Activated CD4-positive, alpha-beta T cell treated with anti-CD3 and anti-CD28 coated beads, Interleukin-2, amount 10 ng/mL, durations not matched to agents 24 days and 14 days (primary cell): Measurements from ENCODE around the gene SPINT2. TPM values are rescaled to one million over a fixed set of nuclear protein-coding genes. Genes with fewer than 3 reads are reported as not detected.
"Not testable (repeated sequence)": the region's sequence is repeated elsewhere in the genome, so short reads cannot be mapped to it uniquely, and the experiment has no call there.

Experiments used
- DNase-seq: peaks from one replicate; pipeline ENCODE4 v3.0.0; 2022
- H3K27ac Mint-ChIP-seq: one replicate; pipeline ENCODE4 v1.8.0; 2022; ENCODE audit warnings: mild to moderate bottlenecking, mixed read lengths
- H3K27me3 Mint-ChIP-seq: one replicate; pipeline ENCODE4 v1.8.0; 2022; ENCODE audit warnings: mixed read lengths
- H3K36me3 Mint-ChIP-seq: one replicate; pipeline ENCODE4 v1.8.0; 2022; ENCODE audit warnings: low read depth, mild to moderate bottlenecking, mixed read lengths
- H3K4me1 Mint-ChIP-seq: one replicate; pipeline ENCODE4 v1.8.0; 2021; ENCODE audit warnings: mixed read lengths
- H3K4me3 Mint-ChIP-seq: one replicate; pipeline ENCODE4 v1.8.0; 2022; ENCODE audit warnings: mild to moderate bottlenecking, moderate library complexity, mixed read lengths
- H3K9me3 Mint-ChIP-seq: one replicate; pipeline ENCODE4 v1.8.0; 2021; ENCODE audit warnings: mixed read lengths
- intact Hi-C: fragments of 100-400 bp; cut with micrococcal nuclease; formaldehyde crosslinking; loops from one replicate; pipeline ENCODE4 v1.15.1; 2023
- total RNA-seq: library from RNA; stranded (reverse); gene quantifications from 2 replicates; pipeline ENCODE4 v1.2.3, GENCODE V29; 2022

SPINT2 gene, protein sequence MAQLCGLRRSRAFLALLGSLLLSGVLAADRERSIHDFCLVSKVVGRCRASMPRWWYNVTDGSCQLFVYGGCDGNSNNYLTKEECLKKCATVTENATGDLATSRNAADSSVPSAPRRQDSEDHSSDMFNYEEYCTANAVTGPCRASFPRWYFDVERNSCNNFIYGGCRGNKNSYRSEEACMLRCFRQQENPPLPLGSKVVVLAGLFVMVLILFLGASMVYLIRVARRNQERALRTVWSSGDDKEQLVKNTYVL
- 69.6 and 70.7 TPM in 2 replicates for total RNA-seq

DNA sequence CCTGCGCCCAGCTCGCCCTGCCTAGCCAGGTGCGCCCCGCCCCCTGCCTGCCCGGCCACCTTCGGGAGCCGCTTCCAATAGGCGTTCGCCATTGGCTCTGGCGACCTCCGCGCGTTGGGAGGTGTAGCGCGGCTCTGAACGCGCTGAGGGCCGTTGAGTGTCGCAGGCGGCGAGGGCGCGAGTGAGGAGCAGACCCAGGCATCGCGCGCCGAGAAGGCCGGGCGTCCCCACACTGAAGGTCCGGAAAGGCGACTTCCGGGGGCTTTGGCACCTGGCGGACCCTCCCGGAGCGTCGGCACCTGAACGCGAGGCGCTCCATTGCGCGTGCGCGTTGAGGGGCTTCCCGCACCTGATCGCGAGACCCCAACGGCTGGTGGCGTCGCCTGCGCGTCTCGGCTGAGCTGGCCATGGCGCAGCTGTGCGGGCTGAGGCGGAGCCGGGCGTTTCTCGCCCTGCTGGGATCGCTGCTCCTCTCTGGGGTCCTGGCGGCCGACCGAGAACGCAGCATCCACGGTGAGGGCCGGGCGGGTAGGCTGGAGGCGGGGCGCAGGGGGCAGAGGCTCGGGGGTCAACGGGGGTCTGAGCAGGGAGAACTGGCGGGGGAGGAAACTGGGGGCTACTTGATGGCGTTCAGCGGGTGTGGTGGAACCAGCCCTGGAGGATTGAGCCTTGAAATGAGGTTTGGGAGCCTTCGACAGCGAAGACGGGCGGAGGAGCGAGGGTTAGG is at the start of gene SPINT2:
SPINT2 (plus strand) TSS at position 88 of the 727 bp plus-strand sequence; CDS start at position 408, 320 bp downstream.
- no peaks in the 10 kb centered on the region for H3K9me3 Mint-ChIP-seq
- intact Hi-C loops = loop anchor here (1.0 to 2.0 kb wide), 3 partner anchors 8 to 71 kb away; partner anchors contain the start of genes CATSPERG and PPP1R14A
- peaks cover 3% of the 10 kb centered on the region for H3K36me3 Mint-ChIP-seq
- DNase-seq = peak; percentile 66
- H3K4me3 Mint-ChIP-seq = peak within 1 kb of the TSS; percentile 88
- peak within 1 kb of the TSS; percentile 95 for H3K27ac Mint-ChIP-seq
- no peaks in the 10 kb centered on the region for H3K27me3 Mint-ChIP-seq
- H3K4me1 Mint-ChIP-seq = peaks cover 37% of the 10 kb centered on the region

DNA sequence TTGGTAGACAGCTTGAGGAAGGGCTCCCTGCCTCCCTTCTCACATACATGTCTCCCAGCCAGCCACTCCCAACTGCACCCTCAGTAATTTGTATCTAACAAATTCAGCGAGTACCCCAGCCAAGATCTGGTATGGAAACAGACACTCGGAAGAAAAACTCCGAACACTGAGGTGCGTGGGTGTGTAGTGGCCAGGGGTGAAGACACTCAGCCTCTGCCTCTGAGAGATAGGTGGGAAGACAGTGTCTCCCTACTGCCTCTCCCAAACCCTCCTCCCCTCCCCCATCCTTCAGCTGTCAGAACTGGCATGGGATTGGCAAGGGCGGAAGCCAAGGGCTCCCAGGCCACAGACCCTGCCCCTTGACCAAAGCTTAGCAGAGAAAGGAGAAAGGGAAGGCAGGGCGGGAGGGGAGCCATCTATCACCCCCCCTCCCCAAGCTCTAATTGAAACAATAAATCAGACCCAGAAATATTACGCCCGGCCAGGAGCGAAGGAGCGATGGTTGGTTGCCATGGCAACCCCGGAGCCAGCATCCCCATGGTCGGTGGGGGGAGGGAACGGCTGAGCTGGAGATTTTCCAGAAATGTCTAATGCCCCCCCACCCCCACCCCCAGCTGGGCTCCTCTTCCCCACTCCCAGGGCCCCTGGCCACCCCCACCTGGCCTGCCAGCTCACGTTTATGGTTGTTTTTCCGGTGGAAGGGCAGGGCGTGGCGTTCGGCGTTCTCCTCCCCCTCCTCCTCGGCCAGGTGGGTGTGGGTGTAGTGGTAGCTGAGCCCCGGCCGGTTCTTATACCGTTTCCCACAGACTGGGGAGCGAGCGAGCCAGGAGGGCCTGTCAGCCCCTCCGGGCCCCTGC is 47.4 kb upstream of the SPINT2 start:
- no peak for DNase-seq
- Mint-ChIP-seq H3K4me1 (peaks cover 12% of the 10 kb centered on the region), H3K9me3 (no peaks in the 10 kb centered on the region), H3K27me3 (peaks cover 32% of the 10 kb centered on the region), H3K27ac (no peak overlapping the region), H3K4me3 (no peak overlapping the region), H3K36me3 (peaks cover 4% of the 10 kb centered on the region)
- intact Hi-C loops = no loop called here

DNA sequence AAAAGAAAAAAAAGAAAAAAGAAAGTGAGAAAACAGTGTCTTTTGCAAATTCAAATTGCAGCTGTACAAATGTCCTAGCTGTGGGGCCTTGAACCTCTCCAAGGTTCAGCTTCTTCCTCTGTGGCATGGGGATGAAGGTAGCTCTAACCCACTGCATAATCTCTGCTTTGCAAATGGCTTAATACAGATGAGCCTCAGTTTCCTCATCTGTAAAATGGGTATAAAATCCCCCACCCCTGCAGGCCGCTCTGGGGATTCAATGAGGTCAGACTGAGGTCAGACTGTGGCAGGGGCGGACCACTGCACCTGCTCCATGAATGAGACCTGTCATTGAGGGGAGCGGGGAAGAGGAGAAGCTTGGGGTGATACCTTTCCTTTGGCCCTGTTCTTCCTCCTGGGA is 46.2 kb upstream of the SPINT2 start:
- Mint-ChIP-seq H3K36me3 (peaks cover 4% of the 10 kb centered on the region), H3K27me3 (peaks cover 34% of the 10 kb centered on the region)

DNA sequence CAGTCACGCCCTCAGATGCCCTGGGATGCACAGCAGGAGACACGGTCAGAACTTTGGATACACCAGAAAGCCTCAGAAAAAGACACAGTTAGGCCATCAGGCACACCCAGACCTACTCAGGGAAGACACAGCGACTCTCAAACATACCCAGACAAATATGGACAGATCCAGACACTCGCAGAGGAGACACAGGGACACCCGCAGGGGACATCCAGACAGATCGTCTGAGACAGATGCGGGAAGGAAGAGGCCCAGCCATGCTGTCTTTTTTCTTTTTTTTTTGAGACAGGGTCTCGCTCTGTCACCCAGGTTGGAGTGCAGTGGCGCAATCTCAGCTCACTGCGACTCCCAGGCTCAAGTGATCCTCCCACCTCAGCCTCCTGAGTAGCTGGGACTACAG is 45.2 kb upstream of the SPINT2 start:
- H3K4me3 Mint-ChIP-seq = no peak overlapping the region
- H3K9me3 Mint-ChIP-seq = no peaks in the 10 kb centered on the region
- H3K4me1 Mint-ChIP-seq = peaks cover 12% of the 10 kb centered on the region
- no peak overlapping the region for H3K27ac Mint-ChIP-seq
- H3K36me3 Mint-ChIP-seq = no peaks in the 10 kb centered on the region
- no peak for DNase-seq
- intact Hi-C loops = no loop called here
- peaks cover 36% of the 10 kb centered on the region for H3K27me3 Mint-ChIP-seq

More for the DNA sequence above, 46.2 kb upstream of the SPINT2 start:
- no peak for DNase-seq
- Mint-ChIP-seq H3K9me3 (no peaks in the 10 kb centered on the region), H3K4me1 (peaks cover 16% of the 10 kb centered on the region), H3K27ac (no peak overlapping the region), H3K4me3 (no peak overlapping the region)
- intact Hi-C loops = no loop called here

DNA sequence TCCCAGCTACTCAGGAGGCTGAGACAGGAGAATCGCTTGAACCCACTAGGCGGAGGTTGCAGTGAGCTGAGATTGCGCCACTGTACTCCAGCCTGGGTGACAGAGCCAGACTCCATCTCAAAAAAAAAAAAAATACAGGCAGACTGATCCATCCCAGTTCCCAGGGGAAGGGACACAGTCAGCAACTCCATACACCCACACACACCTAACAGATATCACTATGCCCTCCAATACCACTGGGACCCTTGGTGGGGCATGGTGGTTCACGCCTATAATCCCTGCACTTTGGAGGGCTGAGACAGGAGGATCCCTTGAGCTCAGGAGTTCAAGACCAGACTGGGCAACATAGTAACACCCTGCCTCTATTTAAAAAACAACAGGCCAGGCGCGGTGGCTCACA is 43.0 kb upstream of the SPINT2 start:
- no peak for DNase-seq
- Mint-ChIP-seq H3K9me3 (no peaks in the 10 kb centered on the region), H3K27me3 (peaks cover 39% of the 10 kb centered on the region), H3K36me3 (no peaks in the 10 kb centered on the region), H3K4me1 (peaks cover 15% of the 10 kb centered on the region), H3K27ac (no peak overlapping the region), H3K4me3 (no peak overlapping the region)
- intact Hi-C loops = loop anchor here (10.0 kb wide), 1 partner anchor 77 kb away; no protein-coding TSS in a partner anchor

DNA sequence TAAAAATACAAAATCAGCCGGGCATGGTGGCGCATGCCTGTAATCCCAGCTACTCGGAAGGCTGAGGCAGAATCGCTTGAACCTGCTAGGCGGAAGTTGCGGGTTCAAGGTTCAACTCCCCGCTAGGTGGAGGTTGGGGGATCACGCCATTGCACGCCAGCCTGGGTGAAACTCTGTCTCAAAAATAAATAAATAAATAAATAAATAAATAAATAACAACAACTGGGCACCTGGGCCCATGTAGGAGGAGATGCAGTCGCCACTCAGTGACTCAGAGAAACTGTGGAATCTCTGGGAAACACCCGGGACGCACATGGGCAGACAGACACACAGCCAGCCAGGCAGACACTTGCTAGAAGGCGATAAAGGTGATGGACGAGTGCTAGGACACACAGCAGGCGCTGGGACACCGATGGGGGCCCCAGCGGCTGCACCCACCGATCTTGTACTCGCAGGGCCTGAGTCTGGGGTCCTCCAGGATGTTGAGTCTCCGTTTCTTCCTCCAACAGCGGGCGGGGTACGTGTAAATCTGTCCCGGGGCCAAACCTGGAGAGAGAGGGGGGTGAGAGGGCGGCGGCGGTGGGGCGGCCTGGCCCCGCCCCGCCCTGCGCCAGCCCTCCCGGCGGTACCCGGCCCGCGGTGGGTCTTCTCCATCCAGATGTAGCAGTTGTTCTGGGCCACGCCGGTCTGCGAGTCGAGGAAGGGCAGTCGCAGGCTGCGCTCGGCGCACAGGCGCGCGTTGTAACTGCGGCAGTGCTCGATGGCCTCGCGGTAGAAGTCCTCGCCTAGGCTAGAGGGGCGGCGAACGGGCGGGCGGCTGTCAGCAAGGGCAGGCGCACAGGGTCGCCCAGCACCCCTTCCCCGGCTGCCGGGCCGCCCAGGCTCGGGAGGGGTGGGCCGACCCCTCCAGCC is 42.2 kb upstream of the SPINT2 start:
- peaks cover 46% of the 10 kb centered on the region for H3K27me3 Mint-ChIP-seq
- no peaks in the 10 kb centered on the region for H3K9me3 Mint-ChIP-seq
- H3K4me1 Mint-ChIP-seq = peaks cover 16% of the 10 kb centered on the region
- H3K4me3 Mint-ChIP-seq = no peak overlapping the region
- no peak overlapping the region for H3K27ac Mint-ChIP-seq
- intact Hi-C loops = loop anchor here (10.0 kb wide), 1 partner anchor 77 kb away; no protein-coding TSS in a partner anchor
- no peaks in the 10 kb centered on the region for H3K36me3 Mint-ChIP-seq
- DNase-seq = no peak

DNA sequence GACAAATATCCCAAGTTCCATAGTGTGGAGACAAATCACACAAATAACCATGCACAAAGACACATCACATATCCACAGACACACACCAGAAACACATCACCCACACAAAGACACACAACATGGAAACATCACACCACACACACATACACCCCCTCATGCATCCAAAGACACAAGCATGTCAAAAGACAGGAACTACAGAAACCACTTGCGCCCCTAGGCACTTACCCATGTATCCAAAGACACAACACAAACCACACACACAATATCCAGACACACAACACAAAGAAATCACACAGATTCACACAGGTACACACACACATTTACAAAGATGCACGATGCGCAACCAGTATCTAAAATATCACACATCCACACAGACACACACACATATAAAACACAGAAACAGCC is 41.3 kb upstream of the SPINT2 start:
- no peaks in the 10 kb centered on the region for H3K36me3 Mint-ChIP-seq
- no peaks in the 10 kb centered on the region for H3K9me3 Mint-ChIP-seq
- H3K4me1 Mint-ChIP-seq = peaks cover 24% of the 10 kb centered on the region
- H3K4me3 Mint-ChIP-seq = peak overlapping the region; percentile 41
- H3K27me3 Mint-ChIP-seq = peaks cover 55% of the 10 kb centered on the region
- no peak overlapping the region for H3K27ac Mint-ChIP-seq
- intact Hi-C loops = loop anchor here (10.0 kb wide), 1 partner anchor 78 kb away; no protein-coding TSS in a partner anchor
- no peak for DNase-seq

DNA sequence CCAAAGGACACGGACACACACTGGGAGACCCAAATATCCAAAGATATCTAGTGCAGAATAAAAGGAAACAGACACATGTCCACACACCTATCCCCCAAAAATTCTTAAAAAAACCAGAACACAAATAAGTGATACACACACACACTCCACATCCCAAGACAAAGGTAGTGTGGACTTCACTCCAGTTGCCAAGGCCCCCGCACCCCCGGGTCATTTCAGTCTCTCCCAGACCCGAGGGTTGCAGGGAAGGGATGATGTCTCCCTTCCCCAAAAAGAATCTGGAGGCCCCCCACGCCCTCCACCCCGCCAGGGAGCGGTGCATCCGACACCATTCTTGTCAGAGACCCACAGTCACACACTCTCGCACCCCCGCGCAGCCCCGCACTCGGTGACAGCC is 40.8 kb upstream of the SPINT2 start:
- DNase-seq = no peak
- H3K27me3 Mint-ChIP-seq = peaks cover 57% of the 10 kb centered on the region

DNA sequence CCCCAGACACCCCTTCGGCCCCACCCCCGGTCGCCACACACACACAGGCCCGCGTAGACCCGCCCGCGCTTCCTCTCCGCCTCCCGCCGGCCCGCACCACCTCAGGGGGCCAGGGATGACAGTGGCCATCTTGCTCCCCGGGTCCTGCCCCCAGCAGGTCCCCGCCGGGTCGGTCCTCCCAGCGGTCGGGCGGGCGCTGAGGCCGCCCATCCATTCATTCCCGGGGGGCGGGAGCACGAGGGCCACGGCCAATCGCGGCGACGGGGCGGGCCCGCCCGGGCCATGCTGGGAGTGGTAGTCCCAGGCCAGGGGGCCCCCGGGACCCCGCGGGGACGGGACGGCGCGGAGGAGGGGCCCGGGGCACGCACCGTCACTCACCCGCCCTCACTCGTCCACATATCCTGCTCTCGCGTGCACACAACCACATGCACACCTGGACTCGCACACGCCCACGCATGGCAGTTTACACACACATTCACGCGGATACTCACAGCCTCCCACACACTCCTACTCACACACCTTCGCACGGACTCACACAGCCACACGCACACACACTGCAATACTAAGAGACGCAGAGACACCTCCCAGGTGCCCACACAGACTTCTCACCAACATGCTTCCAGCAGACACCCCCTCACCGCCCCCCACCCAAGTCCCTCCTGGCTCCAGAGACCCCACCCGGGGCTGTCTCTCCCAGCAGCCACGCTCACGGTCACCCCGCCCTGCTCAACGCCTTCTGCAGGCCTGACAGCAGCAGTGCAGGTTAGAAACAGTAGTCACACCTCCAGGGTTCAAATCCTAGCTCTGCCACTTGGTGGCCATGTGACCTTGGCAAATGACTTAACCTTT is 40.1 kb upstream of the SPINT2 start, which contains the start of gene DPF1:
DPF1 (minus strand) TSS at position 209 of the 849 bp plus-strand sequence; CDS start at position 129, 80 bp downstream.
- Mint-ChIP-seq H3K27ac (peak within 1 kb of the TSS; percentile 82), H3K36me3 (no peaks in the 10 kb centered on the region), H3K4me3 (peak within 1 kb of the TSS; percentile 88), H3K9me3 (no peaks in the 10 kb centered on the region), H3K27me3 (peaks cover 58% of the 10 kb centered on the region), H3K4me1 (peaks cover 24% of the 10 kb centered on the region)
- intact Hi-C loops = loop anchor here (2.0 to 10.0 kb wide), 2 partner anchors 79 to 317 kb away; partner anchors contain the start of genes SIPA1L3 and WDR87
- peak; percentile 88 for DNase-seq

More for the DNA sequence above, 40.8 kb upstream of the SPINT2 start:
- Mint-ChIP-seq H3K36me3 (no peaks in the 10 kb centered on the region), H3K4me1 (peaks cover 24% of the 10 kb centered on the region), H3K27ac (no peak overlapping the region), H3K4me3 (peak overlapping the region; percentile 41), H3K9me3 (no peaks in the 10 kb centered on the region)
- intact Hi-C loops = loop anchor here (2.0 to 10.0 kb wide), 2 partner anchors 79 to 317 kb away; partner anchors contain the start of genes SIPA1L3 and WDR87

DNA sequence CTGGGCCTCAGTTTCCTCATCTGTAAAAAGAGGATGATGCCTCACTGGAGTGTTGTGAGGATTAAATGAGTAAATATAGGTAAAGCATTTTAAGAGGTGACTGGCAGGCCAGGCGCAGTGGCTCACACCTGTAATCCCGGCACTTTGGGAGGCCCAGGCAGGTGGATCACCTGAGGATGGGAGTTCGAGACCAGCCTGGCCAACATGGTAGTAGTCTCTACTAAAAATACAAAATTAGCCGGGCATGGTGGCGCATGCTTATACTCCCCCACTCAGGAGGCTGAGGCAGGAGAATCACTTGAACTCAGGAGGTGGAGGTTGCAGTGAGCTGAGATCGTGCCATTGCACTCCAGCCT is 39.5 kb upstream of the SPINT2 start:
- H3K27me3 Mint-ChIP-seq = peaks cover 59% of the 10 kb centered on the region
- peaks cover 24% of the 10 kb centered on the region for H3K4me1 Mint-ChIP-seq
- H3K27ac Mint-ChIP-seq, H3K36me3 Mint-ChIP-seq, H3K9me3 Mint-ChIP-seq, DNase-seq: not testable (repeated sequence)
- peak overlapping the region; percentile 88 for H3K4me3 Mint-ChIP-seq
- intact Hi-C loops = loop anchor here (2.0 to 10.0 kb wide), 2 partner anchors 80 to 318 kb away; partner anchors contain the start of genes SIPA1L3 and WDR87

DNA sequence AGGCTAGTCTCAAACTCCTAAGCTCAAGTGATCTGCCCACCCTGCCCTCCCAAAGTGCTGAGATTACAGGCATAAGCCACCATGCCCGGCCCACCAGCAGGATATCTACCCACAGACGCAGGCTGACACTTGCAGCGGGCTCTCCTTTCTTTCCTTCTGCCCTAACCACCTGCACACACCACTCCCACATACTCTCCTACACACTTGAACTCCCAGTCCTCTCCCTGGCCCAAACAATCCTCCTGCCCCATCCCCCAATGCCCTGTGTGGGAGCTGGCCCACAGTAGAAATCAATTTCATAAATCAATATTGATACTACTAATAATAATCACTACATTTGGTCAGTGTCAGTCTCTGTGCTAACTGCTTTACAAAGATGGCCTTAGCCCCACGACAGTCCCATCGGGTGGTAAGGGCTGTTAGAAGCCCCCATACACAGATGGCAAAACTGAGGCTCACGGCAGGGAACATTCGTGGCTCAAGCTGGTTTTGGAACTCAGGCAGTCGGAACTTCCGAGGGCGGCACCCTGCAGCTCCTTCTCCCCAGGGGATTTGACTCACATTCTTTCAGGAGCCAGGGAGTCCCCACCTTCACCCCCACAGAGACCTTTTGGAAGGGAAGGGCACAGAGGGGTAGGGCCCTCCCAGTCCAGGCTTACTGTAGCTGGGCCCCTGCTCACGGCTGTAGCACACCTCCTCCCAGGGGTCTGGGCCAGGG is 36.9 kb upstream of the SPINT2 start:
- peak overlapping the region; percentile 46 for H3K4me3 Mint-ChIP-seq
- peaks cover 24% of the 10 kb centered on the region for H3K4me1 Mint-ChIP-seq
- intact Hi-C loops = loop anchor here (10.0 kb wide), 1 partner anchor 83 kb away; no protein-coding TSS in a partner anchor

More for the DNA sequence above, 36.9 kb upstream of the SPINT2 start:
- DNase-seq = no peak
- Mint-ChIP-seq H3K27ac (peak overlapping the region; percentile 5), H3K36me3 (no peaks in the 10 kb centered on the region), H3K9me3 (no peaks in the 10 kb centered on the region), H3K27me3 (peaks cover 64% of the 10 kb centered on the region)
